Glomerular visceral epithelial cell (primary cell): ENCODE results near the gene CACNG7.

Experiments
- DNase-seq: peaks from one replicate; pipeline ENCODE4 v3.0.0-alpha.2; 2016; ENCODE audit errors: extremely low spot score

Gene CACNG7

DNA sequence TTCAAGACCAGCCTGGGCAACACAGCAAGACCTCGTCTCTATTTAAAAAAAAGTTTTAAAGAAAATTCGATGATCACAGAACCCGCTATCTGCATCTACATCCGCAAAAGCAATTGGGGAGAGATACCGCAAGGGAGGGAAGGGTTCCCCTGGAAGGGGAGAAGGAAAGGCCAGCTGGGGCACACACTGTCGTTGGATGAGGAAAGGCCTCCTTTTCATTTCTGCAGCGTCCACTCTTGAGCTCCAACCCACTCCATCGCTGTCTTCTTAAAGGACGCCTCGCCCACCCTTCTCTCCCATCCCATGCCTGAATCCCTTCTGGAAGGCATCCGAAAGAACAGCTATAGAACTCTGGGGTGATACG, 30.3 kb upstream of the CACNG7 start:
- no peak for DNase-seq

DNA sequence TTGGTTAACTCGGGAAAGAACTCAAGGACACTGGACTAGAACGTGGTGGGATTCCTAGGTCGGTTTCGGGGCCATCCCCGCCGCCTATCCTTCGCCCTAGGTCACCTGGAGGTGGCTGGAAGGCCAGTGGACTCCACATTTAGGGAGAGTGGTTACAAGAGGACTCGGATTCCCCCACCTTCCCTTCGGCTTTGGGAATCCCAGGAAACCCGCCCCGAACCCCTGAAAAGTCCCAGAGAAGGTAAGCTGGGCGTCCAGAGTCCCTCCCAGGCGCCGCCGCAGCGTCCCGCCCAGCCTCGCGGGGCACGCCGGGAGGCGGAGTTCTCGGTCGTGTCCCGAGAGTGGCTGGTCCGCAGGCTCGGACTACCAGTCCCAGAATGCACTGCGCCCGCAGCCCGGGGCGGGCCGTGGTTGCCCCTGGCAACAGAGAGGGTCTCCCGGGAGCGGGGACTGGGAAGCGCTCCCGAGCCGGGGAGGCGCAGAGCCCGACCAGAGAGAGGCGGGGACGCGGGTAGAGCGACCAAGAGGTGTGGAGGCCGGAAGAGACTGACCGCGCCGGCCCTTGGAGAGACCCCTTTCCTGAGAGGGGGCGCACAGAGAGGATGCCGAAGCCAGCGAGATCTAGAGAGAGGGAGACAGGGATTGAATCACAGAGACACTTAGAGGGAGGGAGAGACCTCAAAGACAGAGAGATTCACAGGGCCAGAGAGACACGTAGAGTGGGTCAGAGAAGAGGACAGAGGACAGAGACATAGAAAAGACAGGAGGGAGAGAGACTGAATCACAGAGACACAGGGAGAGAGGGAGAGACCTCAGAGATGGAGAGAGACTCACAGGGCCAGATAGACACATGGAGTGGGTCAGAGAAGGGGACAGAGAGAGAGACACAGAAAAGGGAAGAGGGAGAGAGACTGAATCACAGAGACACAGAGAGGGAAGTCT, 29.7 kb upstream of the CACNG7 start:
- peak; percentile 92 for DNase-seq

DNA sequence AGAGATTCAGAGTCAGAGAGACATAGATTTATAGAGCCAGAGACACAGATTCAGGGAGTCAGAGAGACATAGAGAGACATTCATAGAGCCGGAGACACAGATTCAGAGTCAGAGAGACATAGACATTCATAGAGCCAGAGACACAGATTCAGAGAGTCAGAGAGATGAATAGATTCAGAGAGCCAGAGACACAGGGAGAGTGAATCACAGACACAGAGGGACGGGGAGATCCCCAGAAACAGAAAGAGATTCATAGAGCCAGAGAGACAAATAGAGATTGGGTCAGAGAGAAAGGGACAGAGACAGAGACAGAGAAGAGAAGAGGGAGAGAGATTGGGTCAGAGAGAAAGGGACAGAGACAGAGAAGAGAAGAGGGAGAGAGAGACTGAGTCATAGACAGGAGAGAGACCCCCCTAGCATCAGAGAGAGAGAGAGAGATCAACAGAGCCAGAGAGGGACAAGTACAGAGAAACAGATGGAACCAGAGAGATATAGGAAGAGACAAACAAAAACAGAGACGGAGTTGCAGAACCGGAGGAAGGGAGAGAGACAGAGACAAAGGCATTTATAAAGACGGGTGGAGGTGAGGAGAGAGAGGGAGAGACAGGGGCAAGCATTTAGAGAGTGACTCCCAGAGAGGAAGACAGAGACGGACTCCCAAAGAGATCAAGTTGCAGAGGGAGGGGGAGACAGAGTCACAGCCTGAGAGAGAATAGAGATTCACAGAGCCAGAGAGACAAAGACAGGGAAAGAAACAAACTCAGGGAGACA, 28.2 kb upstream of the CACNG7 start:
- DNase-seq, result no peak

DNA sequence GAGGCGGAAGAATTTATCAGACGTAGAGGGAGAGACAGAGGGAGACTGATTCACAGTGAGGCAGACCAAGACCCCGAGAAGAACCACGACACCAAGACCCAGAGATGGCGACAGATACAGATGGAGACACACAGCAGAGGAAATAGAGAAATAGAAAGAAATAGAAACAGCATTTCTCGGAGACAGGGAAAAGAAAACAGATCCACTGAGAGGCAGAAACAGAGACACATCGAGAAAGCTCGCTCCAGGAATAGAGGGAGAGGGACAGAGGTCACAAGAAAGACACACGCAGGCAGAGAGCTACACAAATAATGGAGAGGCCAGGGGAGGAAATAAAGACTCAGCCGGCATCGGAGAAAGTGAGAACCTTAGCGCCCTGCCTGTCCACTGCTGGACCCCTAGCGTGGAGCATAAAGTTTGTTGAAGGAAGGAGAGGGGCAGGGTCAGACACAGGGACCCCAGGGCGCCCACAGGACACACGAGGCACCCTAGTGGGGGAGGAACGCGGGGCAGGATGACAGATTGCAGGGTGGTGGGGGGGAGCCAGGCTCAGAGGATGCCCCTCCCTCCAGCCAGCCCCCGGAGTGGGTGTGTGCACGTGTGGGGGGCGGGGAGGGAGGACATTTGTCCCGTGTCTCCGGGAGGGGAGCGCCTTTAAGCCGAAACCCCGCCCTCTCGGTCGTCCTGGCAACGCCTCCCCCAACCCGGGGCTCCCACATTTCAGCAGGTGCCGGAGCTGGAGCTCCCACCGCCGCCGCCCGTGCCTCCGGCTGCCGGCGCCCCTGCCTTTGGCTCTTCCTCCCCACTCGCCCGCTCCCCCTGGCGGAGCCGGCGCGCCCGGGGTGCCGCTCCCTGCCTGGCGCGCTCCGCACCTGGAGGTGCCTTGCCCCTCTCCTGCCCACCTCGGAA, 27.3 kb upstream of the CACNG7 start, which contains the start of gene PRKCG:
Gene PRKCG, plus strand, starts transcription at position 716 of the 909 bp plus-strand sequence. CDS start 298 bp downstream, outside the sequence.
- DNase-seq, result peak; percentile 64

DNA sequence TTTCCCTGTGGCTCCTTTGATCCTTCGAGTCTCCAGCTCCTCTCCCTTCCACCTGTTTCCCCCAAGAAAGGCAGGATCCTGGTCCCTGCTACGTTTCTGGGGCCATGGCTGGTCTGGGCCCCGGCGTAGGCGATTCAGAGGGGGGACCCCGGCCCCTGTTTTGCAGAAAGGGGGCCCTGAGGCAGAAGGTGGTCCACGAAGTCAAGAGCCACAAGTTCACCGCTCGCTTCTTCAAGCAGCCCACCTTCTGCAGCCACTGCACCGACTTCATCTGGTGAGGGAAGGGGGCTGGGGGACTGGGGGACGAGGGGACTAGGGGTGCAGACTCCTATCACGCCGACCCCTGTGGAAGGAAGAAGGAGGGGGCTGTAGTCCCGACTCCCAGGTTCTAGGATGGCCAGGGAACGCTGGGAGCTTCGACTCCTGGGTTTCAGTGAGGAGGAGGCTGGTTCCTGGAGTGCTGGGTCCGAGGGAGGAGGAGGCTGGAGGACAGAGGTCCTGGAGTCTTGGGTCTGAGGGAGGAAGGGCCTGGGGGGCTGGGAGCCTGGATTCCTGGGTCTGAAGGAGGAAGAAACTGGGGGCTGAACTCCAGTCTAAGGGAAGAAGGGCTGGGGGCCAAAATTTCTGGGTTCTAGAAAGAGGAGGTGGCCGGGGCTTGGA, 26.6 kb upstream of the CACNG7 start:
- no peak for DNase-seq

DNA sequence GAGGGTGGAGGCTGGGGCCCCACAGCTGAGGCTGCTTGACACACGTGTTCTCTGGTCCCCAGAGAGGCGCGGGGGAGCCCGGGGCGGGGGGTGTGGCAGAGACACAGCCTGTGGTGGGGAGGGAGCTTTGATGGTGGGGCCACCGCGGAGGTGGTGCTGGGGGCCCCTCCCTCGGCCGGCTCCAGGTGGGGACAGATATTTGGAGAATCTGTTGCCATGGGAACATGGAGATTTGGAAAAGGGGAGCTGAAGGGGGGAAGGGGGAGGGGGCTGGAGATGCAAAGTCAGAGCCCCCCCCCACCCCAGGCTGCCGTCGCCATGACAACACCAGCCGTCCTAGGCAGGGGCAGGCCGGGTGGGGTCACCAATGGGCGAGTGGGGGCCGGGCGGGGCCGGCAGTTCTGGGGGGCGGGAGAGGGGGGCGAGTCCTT, 25.8 kb upstream of the CACNG7 start:
- DNase-seq, result no peak

DNA sequence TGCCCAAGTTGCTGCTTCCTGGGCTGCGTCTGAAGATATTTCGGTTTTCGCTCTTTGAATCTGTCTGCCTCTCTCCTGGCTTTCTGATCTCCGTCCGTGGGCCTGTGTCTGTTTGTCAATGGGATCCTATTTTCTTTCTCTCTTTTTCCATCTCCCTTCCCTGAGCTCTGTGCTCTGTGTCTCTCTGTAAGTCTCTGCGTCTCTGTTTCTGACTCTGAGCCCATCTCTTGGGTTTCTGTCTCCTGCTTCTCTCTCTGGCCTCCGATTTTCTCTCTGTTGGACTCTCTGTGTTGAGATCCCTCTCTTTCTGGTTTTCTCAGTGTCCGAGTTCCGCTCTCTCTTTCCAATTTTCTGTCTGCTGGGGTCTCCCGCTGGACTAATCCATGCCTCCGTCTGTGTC, 25.3 kb upstream of the CACNG7 start:
- no peak for DNase-seq

DNA sequence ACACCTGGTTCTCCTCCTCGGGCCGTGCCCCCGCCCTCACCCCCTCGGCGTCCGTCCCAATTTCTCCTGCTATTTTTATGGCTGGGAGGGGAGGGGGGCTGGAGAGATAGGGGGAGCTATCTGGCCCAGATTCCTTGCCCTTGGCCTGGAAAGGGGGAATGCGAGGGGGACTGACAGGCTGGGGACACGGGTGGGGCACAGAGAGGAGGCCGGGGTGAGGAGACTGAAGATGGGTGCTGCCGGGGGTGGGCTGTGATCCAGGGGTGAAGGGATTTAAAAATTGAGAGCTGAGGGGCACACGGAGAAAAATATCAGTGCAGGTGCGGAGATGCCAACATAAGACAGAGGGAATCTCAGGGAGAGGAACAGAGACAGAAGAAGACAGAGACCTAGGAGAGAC, 24.8 kb upstream of the CACNG7 start:
- no peak for DNase-seq

DNA sequence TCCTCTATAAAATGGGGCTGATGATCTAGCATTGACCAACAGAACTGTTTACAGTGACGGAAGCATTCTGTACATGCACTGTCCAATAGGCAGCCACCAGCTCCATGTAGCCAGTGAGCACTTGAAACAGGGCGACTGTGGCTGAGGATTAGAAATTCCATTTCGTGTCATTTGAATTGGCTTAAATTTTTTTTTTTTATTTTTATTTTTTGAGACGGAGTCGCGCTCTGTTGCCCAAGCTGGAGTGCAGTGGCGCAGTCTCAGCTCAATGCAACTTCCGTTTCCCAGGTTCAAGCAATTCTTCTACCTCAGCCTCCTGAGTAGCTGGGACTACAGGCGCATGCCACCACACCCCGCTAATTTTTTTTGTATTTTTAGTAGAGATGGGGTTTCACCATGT, 24.0 kb upstream of the CACNG7 start:
- DNase-seq, result no peak

DNA sequence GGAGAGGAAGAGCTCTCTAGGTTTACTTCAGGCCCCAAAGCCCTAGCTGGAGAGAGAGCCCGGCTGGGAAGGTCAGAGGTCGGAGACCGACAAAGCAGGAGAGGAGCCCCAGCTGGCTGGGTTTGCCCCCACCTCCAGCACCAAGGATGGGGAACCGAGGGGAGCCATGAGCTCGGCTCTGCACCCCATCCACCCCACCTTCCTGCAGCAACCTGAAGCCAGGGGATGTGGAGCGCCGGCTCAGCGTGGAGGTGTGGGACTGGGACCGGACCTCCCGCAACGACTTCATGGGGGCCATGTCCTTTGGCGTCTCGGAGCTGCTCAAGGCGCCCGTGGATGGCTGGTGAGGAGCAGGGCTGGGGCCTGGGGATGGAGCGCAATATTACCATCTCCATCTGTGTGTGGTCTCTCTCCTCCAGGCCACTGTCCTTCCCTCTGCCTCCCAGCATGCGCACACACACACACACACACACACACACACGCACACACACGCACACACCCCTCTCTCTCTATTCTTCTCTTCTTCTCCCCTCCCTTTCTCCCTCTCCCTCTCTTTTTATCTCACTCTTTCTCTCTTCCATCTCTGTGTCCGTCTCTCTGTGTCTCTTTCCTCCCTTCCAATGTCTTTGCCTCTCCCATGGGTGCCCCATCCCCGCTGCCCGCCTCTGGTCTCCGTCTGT, 16.6 kb upstream of the CACNG7 start:
- DNase-seq, result no peak

DNA sequence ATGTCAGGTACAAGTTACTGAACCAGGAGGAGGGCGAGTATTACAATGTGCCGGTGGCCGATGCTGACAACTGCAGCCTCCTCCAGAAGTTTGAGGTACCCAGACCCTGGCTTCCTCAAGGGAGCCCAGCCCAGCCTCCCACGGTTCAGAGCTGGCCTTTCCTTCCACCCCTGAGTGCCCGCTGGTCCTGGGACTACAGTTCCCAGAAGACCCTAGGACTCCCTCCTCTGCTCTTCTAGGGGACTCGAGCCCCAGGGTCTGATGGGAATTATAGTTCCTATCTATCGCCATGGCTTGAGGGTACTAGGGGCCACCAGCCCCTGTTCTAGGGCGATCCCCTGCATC, 16.1 kb upstream of the CACNG7 start:
- no peak for DNase-seq

DNA sequence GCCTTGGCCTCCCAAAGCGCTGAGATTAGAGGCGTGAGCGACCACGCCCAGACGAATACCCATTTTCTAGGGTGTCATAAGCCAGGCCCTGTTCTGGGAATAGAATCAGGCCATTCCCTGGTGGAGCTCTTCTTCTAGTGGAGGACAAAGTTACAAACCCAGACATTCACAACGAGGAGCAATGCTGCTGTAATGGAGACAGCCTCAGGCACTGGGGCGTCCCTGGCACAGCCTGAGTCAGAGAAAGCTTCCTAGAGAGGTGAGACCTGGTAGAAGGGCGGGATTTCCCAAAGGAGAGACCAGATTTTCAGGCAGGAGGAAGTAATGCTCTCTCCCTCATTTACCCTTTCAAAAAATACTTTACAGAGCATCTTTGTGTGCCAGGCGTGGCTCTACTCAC, 14.4 kb upstream of the CACNG7 start:
- DNase-seq, result no peak

DNA sequence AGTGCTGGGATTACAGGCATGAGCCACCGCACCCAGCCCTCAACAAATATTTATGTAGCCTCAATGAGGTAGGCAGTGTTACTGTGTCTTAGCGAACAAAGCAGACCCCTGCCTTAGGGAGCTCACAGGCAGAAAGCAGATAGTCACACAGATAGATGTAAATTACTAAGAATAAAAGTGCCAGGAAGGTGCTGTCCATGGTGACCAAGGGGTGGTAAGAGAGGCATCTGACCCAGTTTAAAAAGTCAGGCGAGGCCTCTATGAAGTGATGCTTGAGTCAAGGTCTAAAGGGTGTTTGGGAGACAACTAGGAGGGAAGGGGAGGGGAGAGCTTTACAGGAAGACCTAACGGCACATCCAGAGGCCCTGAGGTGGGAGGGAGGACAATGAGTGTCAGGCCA, 12.4 kb upstream of the CACNG7 start:
- no peak for DNase-seq

DNA sequence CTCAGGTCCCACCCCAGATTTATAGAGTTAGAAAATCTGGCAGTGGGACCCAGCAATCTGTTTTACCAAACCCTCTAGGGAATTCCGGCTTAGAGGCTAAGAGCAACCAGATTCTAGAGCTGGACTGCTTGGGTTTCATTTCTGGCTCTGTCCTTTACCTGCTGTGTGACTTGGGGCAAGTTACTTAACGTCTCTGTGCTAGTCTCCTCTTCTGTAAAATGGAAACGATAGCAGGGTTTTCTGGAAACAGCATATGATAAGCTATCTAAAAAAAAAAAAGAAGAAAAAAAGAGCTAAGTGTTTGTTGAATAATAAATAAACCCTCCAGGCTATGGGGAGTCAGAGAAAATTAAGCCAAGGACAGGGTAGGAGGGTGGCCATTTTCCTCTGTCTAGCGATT, 11.6 kb upstream of the CACNG7 start:
- DNase-seq, result no peak

DNA sequence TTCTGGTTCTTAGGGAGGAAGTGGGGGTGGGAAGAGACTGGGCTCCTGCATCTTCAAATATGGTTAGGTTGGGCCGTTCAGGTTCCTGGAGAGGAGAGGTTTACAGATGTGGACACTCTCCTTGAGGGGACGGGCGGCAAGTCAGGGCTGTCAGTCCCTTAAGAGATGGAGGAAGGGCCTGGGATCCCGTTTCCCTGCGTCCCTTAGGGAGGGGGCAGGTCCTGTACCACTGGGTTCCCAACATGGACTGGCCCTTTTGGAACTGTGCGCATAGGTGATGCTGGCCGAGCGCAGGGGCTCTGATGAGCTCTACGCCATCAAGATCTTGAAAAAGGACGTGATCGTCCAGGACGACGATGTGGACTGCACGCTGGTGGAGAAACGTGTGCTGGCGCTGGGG, 10.9 kb upstream of the CACNG7 start:
- DNase-seq, result no peak

DNA sequence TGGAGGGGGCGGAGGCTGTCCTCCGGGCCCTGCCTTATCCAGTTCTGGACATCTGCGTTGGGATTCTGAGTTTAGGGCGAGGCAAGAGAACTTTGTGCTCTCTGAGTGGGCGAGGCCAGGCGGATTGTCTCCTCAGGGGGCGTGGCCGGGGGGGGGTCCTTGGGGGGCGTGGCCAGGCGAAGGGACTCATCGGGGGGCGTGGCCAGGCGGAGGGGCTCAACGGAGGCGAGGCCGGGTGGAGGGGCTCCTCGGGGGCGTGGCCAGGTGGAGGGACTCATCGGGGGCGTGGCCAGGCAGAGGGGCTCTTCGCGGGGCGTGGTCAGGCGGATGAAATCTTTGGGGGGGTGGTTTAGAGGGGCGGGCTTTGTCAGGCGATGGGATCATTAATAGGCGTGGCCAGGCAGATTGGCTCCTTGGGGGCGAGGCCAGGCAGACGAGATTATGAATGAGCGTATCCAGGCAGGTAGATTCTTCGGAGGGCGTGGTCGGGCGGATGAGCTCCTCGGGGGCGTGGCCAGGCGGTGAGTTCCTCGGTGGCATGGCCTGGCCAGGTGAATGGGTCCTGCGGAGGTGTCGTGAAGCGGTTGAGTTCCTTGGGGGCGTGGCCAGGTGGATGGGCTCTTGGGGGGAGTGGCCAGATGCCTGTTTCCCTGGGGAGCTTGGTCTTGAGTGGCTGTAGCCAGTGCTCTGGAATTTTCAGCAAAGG, 10.3 kb upstream of the CACNG7 start:
- DNase-seq, result no peak

DNA sequence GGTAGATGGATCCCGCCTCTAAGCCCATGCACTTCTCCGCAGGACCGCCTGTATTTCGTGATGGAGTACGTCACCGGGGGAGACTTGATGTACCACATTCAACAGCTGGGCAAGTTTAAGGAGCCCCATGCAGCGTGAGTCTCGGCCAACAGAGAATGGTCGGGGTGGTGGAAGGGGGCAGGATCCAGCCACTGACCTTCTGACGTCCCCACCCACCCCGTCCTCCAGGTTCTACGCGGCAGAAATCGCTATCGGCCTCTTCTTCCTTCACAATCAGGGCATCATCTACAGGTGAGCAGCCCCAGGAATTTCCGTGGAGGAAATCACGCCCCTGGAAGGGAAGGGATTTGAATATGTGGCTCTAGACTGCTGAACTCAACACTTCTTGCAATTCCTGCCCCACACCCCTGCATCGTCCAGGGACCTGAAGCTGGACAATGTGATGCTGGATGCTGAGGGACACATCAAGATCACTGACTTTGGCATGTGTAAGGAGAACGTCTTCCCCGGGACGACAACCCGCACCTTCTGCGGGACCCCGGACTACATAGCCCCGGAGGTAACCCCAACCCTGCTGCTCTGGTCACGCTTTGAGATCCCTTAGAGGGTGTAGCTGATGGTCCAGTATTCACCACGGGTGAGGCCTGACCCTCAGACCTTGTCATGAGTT, 8.8 kb upstream of the CACNG7 start:
- DNase-seq, result no peak

DNA sequence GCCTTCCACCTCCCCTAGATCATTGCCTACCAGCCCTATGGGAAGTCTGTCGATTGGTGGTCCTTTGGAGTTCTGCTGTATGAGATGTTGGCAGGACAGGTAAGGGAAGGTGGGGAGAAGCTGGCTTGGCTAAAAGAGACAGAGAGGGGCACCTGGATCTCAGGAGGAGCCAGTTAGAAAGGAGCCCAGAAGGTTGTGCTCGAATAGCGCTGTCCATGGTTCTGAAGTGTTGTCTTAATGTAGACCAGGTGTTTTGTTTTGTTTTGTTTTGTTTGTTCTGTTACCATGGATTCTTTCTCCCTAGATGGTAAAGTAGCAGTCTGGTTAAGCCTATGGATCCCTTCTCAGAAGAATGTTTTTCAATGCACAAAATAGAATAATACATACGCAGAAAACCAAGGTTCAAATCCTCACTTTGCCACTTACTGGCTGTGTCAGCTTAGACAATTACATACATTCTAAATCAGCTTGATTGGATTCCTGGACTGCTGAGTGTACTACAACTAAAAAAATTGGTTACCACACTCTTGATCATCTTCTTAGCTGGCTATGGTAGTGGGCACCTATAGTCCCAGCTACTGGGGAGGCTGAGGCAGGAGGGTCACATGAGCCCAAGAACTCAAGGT, 5.9 kb upstream of the CACNG7 start:
- DNase-seq, result peak; percentile 32

DNA sequence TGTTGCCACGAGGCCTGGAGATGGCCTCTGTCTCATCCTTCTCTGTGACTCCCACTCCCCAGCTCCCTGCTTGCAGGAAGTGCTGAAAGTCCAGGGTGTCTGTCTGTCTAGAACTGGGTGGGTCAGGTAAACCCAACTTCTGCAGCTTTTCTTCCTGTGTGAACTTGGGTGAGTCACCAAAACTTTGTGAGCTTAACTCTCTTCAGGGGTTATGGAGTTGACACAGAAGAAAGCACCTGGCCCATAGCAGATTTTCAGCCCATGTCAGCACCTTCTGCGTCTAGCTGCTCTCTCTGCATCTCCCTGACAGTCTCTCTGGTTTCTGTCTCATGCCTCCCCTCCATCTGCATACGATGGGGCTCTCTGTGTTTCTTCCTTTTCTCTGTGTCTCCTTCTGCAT, 4.2 kb upstream of the CACNG7 start:
- DNase-seq, result no peak
